Epithelial cell of proximal tubule (primary cell): Measurements from ENCODE around the gene MRPL36. TPM values are rescaled to one million over a fixed set of nuclear protein-coding genes. Genes with fewer than 3 reads are reported as not detected.

ENCODE experiments used
- DNase-seq: peaks from one replicate; pipeline ENCODE4 v3.0.0-alpha.2; 2011; ENCODE audit warnings: low read depth
- H3K4me3 ChIP-seq: 2 replicates; pipeline ENCODE4 v1.5.1; 2011; ENCODE audit warnings: low read depth, mild to moderate bottlenecking, low read length
- CTCF ChIP-seq: conservative IDR thresholded peaks from 2 replicates; pipeline ENCODE4 v1.5.1; 2012; ENCODE audit warnings: low read depth, mild to moderate bottlenecking, low read length
- total RNA-seq: library from RNA; depleted of rRNA; stranded (reverse); fragments of >200 nt; gene quantifications from 2 replicates; pipeline ENCODE4 v1.2.3, GENCODE V29; 2015

Gene MRPL36
- total RNA-seq, 1 donor from 2014 or later, result 57.9 TPM

DNA sequence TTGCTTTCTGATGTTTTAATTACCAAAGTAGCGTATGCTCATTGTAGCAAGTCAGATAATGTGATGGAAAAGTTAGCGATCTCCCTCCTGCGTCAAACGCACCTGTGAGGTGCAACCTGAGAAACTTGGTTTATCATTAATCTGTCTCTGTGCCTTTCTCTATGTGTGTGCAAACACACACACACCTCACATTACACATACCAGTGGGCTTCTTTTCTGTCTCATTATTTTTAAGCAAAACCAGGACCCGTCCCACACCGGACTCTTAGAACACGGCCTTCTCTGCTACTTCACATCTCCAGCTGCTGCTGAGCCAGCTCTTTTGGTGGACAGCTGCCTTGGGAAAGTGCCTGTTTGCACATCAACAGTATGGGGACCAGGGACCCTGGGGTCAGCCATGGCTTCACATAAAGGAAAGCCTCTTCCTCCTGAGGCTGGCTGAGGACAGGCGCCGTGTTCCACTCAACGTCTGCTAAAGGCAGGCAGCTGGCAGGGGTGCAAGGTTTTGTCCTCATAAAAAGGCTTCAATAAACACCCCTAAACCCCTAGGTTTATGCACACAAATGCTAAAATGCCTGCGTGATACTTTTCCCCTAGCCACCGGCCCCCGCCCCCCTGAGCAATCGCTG is 44.2 kb downstream of the MRPL36 start:
- no peak for DNase-seq
- TF ChIP-seq CTCF, result no peak
- H3K4me3 ChIP-seq, result no peak overlapping the region

DNA sequence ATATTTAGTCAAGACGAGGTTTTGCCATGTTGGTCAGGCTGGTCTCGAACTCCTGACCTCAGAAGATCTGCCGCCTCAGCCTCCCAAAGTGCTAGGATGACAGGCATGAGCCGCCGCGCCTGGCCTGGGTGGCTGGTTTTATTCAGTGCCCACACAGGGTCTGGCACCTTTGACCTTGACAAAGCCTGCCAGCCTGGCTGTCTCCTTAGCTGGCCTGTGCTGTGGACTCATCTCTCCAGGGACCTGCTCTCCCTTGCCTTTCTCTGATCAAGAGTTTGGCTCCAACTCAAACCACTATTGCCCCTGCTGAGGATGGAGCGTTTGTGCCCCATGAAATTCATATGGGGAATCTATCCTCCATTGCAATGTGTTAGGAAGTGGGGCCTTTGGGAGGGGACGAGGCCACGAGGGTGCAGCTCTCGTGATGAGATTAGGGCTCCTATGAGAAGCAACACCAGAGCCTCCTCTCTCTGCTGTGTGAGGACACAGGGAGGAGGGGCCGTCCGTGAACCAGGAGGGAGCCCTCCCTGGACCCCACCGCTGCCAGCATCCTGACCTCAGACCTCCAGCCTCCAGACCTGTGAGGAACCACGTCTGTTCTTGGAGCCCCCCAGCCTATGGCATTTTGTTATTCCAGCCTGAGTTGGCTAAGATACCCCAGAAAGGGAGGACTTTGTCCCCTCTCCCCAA is 45.0 kb downstream of the MRPL36 start:
- no peak for DNase-seq
- TF ChIP-seq CTCF, result no peak

DNA sequence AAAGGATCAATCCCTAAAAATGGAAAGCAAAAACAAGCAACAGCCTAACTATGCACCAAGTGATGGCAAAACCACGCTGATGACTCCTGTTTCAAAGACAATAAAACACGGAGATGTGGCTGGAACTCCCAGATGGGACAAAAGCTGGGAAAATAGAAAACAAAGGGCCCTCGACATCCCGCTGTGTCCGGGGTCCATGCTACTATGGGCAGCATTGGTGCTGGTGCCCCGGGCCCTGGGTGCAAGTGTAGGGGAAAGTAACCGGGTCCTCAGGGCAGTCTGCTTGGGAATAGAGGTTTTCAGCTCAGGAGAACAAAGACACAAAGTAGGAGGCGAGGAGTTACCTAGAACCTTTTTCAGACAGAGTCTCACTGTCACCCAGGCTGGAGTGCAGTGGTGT is 46.1 kb downstream of the MRPL36 start:
- DNase-seq, result no peak
- H3K4me3 ChIP-seq, result no peak overlapping the region
- no peak for TF ChIP-seq CTCF

More for the DNA sequence above, 45.0 kb downstream of the MRPL36 start:
- H3K4me3 ChIP-seq, result no peak overlapping the region

- no peak overlapping the region for H3K4me3 ChIP-seq
- DNase-seq, result no peak
- no peak for TF ChIP-seq CTCF
Observed at GRCh38 chr5:1752881-1753280, 46.8 kb downstream of the MRPL36 start.

GRCh38 chr5:1751864-1752822 is 47.5 kb downstream of the MRPL36 start:
- TF ChIP-seq CTCF, result no peak
- H3K4me3 ChIP-seq, result no peak overlapping the region

GRCh38 chr5:1751026-1751863 is 48.4 kb downstream of the MRPL36 start:
- H3K4me3 ChIP-seq, result no peak overlapping the region
- no peak for TF ChIP-seq CTCF
- no peak for DNase-seq

More at GRCh38 chr5:1751864-1752822, 47.5 kb downstream of the MRPL36 start:
- no peak for DNase-seq
